HEK293 (cell line): ENCODE measurements around the gene LILRB5.

Experiments used
- ZNF473 ChIP-seq: fragments of 450-650 bp; formaldehyde crosslinking; IDR thresholded peaks from 2 replicates; pipeline ENCODE4 v1.5.1; 2017; ENCODE audit warnings: missing biosample characterization, missing genetic modification characterization
- TF ChIP-seq, protein P1 (sequence below): fragments of 450-650 bp; formaldehyde crosslinking; IDR thresholded peaks from 2 replicates; pipeline ENCODE4 v1.5.1; 2016; ENCODE audit warnings: missing biosample characterization, missing genetic modification characterization

DNA sequence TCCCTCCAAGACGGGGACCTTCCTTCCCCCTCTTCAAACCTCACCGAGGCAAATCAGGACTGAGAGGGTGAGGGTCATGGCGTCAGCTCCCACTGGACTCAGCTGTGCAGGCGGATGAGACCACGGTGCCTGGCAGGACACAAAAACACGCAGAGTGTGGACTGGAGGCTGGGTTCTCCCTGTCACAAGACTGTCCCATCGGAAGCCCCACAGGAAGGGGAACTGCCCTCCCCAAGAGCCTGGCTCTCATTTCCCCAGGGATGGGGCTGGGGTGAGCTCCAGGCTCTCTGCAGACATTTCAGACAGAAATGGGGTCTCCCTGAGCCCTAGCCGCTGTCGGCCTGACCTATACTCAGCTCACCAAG, at the start of gene LILRB5:
- TF ChIP-seq, protein P1, sequence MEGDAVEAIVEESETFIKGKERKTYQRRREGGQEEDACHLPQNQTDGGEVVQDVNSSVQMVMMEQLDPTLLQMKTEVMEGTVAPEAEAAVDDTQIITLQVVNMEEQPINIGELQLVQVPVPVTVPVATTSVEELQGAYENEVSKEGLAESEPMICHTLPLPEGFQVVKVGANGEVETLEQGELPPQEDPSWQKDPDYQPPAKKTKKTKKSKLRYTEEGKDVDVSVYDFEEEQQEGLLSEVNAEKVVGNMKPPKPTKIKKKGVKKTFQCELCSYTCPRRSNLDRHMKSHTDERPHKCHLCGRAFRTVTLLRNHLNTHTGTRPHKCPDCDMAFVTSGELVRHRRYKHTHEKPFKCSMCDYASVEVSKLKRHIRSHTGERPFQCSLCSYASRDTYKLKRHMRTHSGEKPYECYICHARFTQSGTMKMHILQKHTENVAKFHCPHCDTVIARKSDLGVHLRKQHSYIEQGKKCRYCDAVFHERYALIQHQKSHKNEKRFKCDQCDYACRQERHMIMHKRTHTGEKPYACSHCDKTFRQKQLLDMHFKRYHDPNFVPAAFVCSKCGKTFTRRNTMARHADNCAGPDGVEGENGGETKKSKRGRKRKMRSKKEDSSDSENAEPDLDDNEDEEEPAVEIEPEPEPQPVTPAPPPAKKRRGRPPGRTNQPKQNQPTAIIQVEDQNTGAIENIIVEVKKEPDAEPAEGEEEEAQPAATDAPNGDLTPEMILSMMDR (tag by site-specific recombination) = no peak
- TF ChIP-seq ZNF473 (tag by site-specific recombination) = no peak
